Gastroesophageal sphincter (tissue), 4 donors: ENCODE measurements around the gene MPPED1. TPM values are rescaled to one million over a fixed set of nuclear protein-coding genes. Genes with fewer than 3 reads are reported as not detected.

Source experiments
- ATAC-seq: fragments of 150-250 bp; one replicate; pipeline ENCODE4 v1.9.1; 2016; ENCODE audit warnings: mild to moderate bottlenecking, moderate library complexity
- H3K27ac ChIP-seq, 4 donors: fragments of 200-600 bp; sonication (generic) in 3 of 4; 1 replicate in 3 of 4; 2 replicates in 1 of 4; pipeline ENCODE4 v1.5.1; 2016 to 2019
- H3K27me3 ChIP-seq: fragments of 200-600 bp; sonication (generic); one replicate; pipeline ENCODE4 v1.5.1; 2019
- H3K36me3 ChIP-seq, 2 donors: fragments of 200-600 bp; sonication (generic); one replicate each; pipeline ENCODE4 v1.5.1; 2019; ENCODE audit warnings: control low read depth in 1 of 2
- H3K4me1 ChIP-seq, 3 donors: fragments of 200-600 bp; sonication (generic); 1 replicate in 2 of 3; 2 replicates in 1 of 3; pipeline ENCODE4 v1.5.1; 2016 to 2019; ENCODE audit warnings: control low read depth in 2 of 3
- H3K4me3 ChIP-seq, 2 donors: fragments of 200-600 bp; sonication (generic); one replicate each; pipeline ENCODE4 v1.5.1; 2019; ENCODE audit warnings: mild to moderate bottlenecking in 1 of 2, moderate library complexity in 1 of 2
- H3K9me3 ChIP-seq, 3 donors: fragments of 200-600 bp; sonication (generic); one replicate each; pipeline ENCODE4 v1.5.1; 2017 to 2019; ENCODE audit warnings: control low read depth in 2 of 3
- CTCF ChIP-seq, 4 experiments: fragments of 200-600 bp in 2 of 4; fragments of 450-650 bp in 2 of 4; sonication (generic) in 1 of 4; IDR thresholded peaks; one replicate each; pipeline ENCODE4 v1.5.1; 2017 to 2019; ENCODE audit warnings: antibody characterized with exemption in 4 of 4, mild to moderate bottlenecking in 2 of 4, moderate library complexity in 2 of 4
- EP300 ChIP-seq: sonication (generic); formaldehyde crosslinking; IDR thresholded peaks from one replicate; pipeline ENCODE4 v1.6.1; 2017; ENCODE audit warnings: antibody characterized with exemption, mild to moderate bottlenecking
- POLR2A ChIP-seq, 2 donors: fragments of 450-650 bp; IDR thresholded peaks; one replicate each; pipeline ENCODE4 v1.6.1; 2017; ENCODE audit warnings: antibody characterized with exemption in 2 of 2, mild to moderate bottlenecking in 2 of 2, moderate library complexity in 1 of 2
- POLR2AphosphoS5 ChIP-seq: sonication (generic); formaldehyde crosslinking; IDR thresholded peaks from one replicate; pipeline ENCODE4 v1.6.1; 2017; ENCODE audit warnings: antibody characterized with exemption
- WGBS, 2 donors: methylation state at CpG; one replicate each; pipeline ENCODE4 v1.1.5; 2018; ENCODE audit warnings: low coverage in 1 of 2; 5-methylcytosine and 5-hydroxymethylcytosine counted together
- total RNA-seq, 4 donors: library from RNA; depleted of rRNA; stranded (reverse); fragments of >200 nt; gene quantifications; one replicate each; pipeline ENCODE4 v1.1.0, GENCODE V29; 2016

The MPPED1 gene
- total RNA-seq, 4 donors from 2014 or later: 0.13 TPM; not detected in 3

- H3K9me3 ChIP-seq: no peaks in the 10 kb centered on the region
- no peak overlapping the region for H3K27ac ChIP-seq
- WGBS, 2 donors: 69% methylated on average over 9 of the region's 16 CpGs; no CpG with 5 or more reads in 1 of the 2 donors
Observed at GRCh38 chr22:43511276-43511910, 99.6 kb downstream of the MPPED1 start.

GRCh38 chr22:43512279-43512678 is 100.5 kb downstream of the MPPED1 start:
- 60 to 80% methylated on average over 1 to 2 of the region's 8 CpGs for WGBS, 2 donors
- no peak overlapping the region for H3K4me3 ChIP-seq
- TF ChIP-seq EP300 (no peak), POLR2A (IDR thresholded peaks at IDR 0.05) (no peak), CTCF (IDR thresholded peaks at IDR 0.05) (no peak), POLR2AphosphoS5 (no peak)
- H3K9me3 ChIP-seq: no peaks in the 10 kb centered on the region
- ATAC-seq: no peak
- no peaks in the 10 kb centered on the region for H3K36me3 ChIP-seq
- peaks cover 46% of the 10 kb centered on the region for H3K27me3 ChIP-seq
- H3K27ac ChIP-seq: no peak overlapping the region
- no peaks in the 10 kb centered on the region for H3K4me1 ChIP-seq

More at GRCh38 chr22:43511276-43511910, 99.6 kb downstream of the MPPED1 start:
- TF ChIP-seq POLR2A (IDR thresholded peaks at IDR 0.05) (no peak), EP300 (no peak), CTCF (IDR thresholded peaks at IDR 0.05) (no peak)
- no peaks in the 10 kb centered on the region for H3K36me3 ChIP-seq
- peaks cover 37% of the 10 kb centered on the region for H3K27me3 ChIP-seq
- H3K4me3 ChIP-seq: no peak overlapping the region
- no peak for ATAC-seq
- no peaks in the 10 kb centered on the region for H3K4me1 ChIP-seq

- Histone ChIP-seq H3K36me3 (no peaks in the 10 kb centered on the region), H3K9me3 (no peaks in the 10 kb centered on the region), H3K27ac (no peak overlapping the region), H3K27me3 (peaks cover 63% of the 10 kb centered on the region), H3K4me3 (no peak overlapping the region), H3K4me1 (no peaks in the 10 kb centered on the region)
- TF ChIP-seq CTCF (IDR thresholded peaks at IDR 0.05): no peak
- no peak for TF ChIP-seq EP300
- TF ChIP-seq POLR2A (IDR thresholded peaks at IDR 0.05): no peak
- no peak for TF ChIP-seq POLR2AphosphoS5
- WGBS, 2 donors: 79% methylated on average over 14 of the region's 31 CpGs; no CpG with 5 or more reads in 1 of the 2 donors
- no peak for ATAC-seq
Observed at GRCh38 chr22:43514476-43515157, 102.8 kb downstream of the MPPED1 start.

GRCh38 chr22:43515411-43515810 is 103.6 kb downstream of the MPPED1 start:
- H3K27me3 ChIP-seq: peaks cover 61% of the 10 kb centered on the region
- no peaks in the 10 kb centered on the region for H3K36me3 ChIP-seq
- no peak overlapping the region for H3K4me3 ChIP-seq
- no peaks in the 10 kb centered on the region for H3K9me3 ChIP-seq
- 80% methylated on average over 1 of the region's 8 CpGs; no CpG with 5 or more reads in 1 of the 2 donors for WGBS, 2 donors
- no peak overlapping the region for H3K27ac ChIP-seq
- ATAC-seq: no peak
- TF ChIP-seq POLR2A (IDR thresholded peaks at IDR 0.05): no peak
- TF ChIP-seq EP300: no peak
- no peak for TF ChIP-seq CTCF (IDR thresholded peaks at IDR 0.05)
- TF ChIP-seq POLR2AphosphoS5: no peak
- no peaks in the 10 kb centered on the region for H3K4me1 ChIP-seq

GRCh38 chr22:43515902-43516301 is 104.1 kb downstream of the MPPED1 start:
- Histone ChIP-seq H3K27ac (no peak overlapping the region), H3K9me3 (no peaks in the 10 kb centered on the region), H3K36me3 (no peaks in the 10 kb centered on the region), H3K27me3 (peaks cover 58% of the 10 kb centered on the region), H3K4me1 (no peaks in the 10 kb centered on the region), H3K4me3 (no peak overlapping the region)
- 69 to 89% methylated on average over 3 of the region's 13 CpGs for WGBS, 2 donors
- ATAC-seq: no peak
- TF ChIP-seq POLR2AphosphoS5 (no peak), EP300 (no peak), CTCF (IDR thresholded peaks at IDR 0.05) (no peak), POLR2A (IDR thresholded peaks at IDR 0.05) (no peak)
